SHP77 treated with DMSO at 0.1 percent for 48 hours (cell line): ENCODE data around the gene SUSD1.
"Not testable (repeated sequence)": the region's sequence is repeated elsewhere in the genome, so short reads cannot be mapped to it uniquely, and the experiment has no call there.

ENCODE experiments used
- DNase-seq: peaks from one replicate; lab custom pipeline; 2025; lab: John Stamatoyannopoulos, UW

The SUSD1 gene

DNA sequence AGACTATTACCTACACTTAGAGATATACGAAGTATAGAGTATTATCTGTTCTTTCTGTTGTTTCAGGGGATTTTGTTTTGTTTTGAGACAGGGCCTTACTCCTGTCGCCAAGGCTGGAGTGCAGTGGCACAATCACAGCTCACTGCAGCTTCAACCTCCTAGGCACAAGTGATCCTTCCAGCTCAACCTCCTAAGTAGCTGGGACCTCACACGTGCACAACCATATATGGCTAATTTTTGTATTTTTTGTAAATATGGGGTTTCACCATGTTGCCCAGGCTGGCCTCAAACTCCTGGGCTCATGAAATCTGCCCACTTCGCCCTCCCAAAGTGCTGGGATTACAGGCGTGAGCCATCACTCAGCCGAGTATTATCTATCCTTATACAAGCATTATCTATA is 45.9 kb downstream of the SUSD1 start:
- no peak for DNase-seq

DNA sequence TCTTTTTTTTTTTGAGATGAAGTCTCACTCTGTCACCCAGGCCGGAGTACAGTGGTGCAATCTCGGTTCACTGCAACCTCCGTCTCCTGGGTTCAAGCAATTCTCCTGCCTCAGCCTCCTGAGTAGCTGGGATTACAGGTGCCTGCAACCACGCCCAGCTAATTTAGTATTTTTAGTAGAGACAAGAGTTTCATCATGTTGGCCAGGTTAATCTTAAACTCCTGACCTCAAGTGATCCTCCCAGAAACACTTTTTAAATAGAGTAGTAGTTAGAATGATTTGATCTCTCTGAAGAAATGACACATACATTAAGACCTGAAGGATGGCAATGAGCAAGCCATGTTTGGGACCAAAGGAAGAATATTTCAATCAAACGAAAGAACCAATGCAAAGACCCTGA is 46.7 kb downstream of the SUSD1 start:
- not testable (repeated sequence) for DNase-seq

DNA sequence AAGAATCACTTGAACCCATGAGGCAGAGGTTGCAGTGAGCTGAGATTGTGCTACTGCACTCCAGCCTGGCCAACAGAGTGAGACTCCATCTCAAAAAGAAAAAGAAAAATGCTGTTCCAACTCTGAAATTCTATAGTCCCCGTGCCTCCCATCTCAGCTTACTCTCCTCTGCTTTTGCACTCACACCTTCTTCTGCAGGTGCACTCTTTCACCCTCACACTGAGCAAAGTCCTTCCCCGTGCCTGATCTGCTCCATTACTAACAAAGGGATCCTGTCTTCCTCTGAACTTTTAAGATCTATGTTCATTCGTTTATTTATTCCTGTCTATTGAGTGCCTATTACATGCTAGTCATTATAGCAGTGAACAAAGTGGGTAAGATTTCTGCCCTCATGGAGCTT is 47.8 kb downstream of the SUSD1 start:
- no peak for DNase-seq

DNA sequence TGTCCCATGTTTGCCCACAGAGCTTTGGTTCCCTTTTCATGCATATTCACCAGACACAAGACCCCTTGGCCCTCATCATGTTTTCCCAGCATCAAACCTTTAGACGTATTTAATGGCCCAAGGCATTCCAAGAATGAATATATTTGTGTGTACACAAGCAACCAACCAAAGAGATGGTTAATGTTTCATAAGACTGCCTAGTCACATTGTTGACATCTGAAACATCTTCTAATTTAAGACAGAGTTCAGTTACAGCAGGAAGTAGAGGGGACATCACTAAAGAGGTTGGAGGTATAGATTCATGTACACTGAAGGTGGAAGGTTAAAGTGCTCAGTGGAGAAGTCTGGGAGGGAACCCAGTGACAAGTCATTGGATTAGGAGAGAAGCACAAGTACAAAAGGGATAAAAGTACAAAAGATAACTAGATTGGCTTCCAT is 49.1 kb downstream of the SUSD1 start:
- DNase-seq, result no peak

DNA sequence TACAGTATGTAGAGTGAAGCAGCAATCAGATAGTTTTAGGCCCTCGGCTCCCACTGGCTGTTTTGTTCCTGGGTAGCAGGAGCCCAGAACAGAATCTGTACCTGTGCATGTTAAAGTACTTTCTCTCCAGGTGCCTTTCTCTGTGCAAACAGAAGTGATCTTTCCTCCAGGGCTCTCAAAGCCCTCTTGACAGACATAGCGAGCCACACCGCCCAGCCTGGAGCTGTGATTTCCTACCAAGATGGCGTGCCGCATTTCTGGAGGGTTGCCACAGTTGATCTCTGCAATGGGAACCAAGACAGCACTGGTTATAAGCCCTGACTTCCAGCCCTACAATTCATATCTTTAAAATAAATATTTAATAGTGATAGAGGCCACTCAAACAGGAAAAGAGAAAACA is 50.9 kb downstream of the SUSD1 start:
- no peak for DNase-seq

DNA sequence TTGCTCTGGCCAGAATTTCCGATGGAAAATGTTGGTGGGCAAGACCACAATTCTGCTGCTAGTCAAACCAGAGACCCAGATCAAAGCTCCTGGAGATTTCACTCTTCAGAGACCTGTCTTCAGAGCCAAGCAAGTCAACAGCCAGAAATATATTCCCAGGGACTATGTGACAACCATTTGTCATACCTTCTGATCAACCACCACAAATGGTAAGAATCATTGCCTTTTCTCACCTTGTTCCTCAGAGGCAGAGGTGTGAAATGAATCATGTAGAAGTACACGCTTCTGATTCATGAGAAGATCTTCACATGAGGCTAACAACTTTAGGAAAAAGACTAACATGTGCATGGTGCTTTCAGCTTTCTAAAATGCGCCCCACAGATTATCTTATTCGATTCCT is 53.5 kb downstream of the SUSD1 start:
- DNase-seq, result no peak

DNA sequence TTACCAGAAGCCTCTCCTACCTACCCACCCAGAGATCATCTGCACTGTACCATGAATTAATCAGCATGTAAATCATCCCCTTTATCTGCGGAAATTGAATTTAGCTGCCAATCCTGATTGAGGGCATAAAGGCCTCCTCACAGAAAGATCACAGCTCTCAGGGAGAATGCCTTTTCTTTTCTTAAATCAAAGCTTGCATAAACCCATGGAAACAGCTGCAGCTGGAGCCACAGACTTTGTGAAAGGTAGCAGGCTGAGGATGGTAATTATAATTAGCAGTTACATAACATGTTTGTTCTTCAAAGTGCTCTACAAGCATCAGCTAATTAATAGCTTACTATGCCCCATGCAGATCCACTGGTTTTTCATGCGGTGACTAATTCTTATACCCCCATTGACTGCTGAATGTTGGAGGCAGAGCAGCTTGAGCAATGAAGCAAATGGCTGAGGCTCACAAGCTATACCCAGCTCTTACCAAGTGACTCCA is 54.6 kb downstream of the SUSD1 start:
- no peak for DNase-seq

DNA sequence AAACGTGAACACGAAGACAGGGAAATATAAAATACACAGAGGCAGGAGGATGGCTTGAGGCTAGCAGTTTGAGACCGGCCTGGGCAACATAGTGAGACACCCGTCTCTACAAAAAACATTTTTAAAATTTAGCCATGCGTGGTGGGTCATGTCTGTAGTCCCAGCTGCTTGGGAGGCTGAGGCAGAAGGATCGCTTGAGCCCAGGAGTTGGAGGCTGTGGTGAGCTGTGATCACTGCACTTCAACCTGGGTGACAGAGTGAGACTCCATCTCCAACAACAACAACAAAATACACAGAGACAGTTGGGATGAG is 55.1 kb downstream of the SUSD1 start:
- no peak for DNase-seq

DNA sequence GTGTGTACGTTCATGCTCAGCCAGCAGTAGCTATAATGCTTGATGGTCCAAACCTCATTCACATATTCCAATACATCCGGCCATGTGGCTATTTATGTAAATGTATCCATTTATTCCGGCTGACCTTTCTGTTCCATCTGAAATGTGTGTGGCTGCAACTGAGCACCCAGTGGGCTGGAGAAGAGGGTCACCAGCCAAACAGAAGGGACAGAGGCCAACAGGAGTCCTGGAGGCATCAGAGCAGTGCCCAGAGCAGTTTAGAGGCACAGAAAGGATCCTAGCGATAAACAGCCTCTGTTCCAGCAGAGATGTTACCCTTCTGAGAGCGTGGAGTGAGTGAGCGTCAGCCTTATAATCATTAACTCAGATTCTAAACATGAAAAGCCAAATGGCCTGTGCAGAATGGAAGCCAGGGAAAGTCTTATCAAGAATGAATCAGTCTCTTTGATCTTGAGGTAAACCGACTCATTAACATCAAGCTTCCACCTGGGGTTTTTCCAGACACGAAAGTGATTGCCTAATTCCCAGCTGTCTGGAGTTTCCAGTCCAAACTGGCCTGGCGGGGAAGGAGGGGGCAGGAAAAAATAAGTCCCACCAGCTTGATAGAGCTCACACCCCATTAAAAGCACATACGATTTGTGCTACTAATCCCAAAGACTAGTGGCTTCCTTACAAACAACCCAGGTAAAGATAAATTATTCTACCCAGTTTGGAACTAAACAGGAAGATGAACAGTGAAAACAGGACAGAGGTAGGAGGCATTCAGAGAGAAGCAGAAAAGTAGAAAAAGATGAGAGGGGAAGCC is 55.7 kb downstream of the SUSD1 start:
- DNase-seq, result no peak

DNA sequence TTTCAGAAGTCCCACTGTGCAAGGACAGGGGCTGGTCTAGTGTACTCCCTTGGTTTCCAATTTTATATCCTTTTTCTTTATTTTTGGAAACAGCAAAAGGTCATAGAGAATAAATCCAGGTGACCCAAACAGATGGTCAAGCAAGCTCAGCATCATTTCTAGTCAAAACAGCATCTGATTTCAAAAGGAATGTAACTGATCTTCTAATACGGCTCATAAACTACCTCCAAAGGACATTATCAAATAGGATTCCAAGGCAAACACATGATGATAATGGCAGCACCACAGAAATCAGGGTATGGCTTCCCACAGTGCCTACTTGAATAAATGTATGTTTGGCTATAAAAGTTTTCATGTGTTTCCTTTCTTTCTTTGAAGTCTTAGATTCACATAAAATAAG is 57.1 kb downstream of the SUSD1 start:
- DNase-seq, result no peak

DNA sequence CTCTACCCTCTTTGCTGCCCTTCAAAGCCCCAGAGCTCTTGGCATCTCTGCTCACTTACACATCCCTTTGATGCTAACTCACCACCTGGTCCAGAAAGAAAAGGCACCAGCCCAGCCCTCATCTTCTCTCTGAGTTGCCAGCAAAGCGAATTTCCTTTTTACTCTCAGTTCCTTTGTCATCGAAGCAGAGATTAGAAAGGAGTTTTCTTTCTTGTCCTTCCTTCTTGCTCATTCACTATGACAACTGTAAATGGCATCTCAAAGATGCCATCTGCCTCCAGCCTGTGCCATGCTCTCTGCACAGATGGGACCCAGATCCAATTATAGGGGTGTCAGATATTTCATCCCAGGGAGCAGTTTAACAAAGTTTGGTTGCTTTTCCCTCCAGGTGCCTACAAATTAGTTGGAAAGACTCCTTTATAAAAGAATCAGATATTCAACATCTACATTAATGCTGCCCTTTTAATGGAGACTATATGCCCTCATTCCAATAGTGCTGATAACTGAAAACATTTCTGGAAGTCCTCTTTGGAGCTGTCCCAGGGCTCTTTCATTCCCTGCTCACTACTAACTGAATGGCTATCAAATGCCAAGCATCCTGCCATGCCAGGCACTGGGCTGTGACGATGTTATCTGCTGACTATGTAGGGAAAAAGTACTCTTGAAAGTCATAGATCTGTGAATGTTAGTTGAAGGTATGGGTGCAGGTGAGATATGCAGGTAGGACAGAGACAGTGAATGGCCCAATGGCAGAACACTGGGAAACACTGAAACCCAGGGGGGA is 58.9 kb downstream of the SUSD1 start:
- no peak for DNase-seq

DNA sequence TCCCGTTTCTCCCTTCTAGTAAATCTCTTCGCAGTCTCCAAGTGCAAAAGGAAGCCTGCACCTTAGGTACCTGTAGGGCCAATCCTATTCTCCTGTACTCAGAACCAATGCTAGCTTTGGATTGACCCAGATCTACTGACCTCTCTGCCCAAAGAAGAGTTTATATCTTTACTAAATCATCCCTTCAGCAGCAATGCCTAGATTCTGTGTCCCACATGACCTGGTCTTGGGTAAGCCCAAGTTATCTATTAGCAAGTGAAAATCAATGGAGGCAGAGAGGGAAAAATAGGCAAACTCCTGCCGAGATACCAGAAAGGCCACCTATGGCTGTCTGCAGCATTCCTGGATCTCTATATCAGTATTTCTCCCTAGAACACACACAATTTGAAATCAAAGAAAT is 60.0 kb downstream of the SUSD1 start:
- DNase-seq, result no peak

DNA sequence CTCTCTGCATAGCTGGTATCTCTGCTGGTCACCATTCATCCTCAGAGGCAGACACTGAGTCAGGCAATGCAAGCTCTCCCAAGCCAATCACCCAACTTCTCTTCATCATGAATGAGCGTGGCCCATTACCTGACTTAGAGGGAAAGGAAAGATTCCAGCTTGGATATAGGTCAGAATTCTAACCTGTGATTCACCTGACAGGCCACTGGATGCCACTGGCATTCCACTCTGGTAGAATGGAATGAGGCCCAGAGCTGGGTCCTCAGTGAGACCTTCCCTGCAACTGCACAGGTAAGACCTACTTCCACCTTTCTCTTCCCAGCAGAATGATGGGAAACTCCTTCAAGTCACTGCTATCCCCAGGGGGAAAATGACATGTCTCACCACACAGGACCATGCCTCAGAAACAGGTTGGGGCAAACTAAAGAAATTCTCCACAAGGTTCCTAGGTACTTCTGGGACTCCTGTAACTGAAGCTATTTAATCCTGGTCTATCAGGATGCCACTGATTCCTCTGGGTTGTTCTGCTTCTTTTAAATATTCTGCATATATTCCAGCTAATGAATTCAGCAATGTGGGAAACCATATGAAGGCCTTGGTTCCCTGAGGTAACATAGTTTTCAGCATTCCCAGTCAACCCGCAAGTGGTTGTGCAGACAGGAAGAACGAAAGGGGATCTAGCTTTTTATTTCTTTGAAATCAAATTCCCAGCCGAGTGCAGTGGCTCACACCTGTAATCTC is 62.0 kb downstream of the SUSD1 start:
- no peak for DNase-seq

DNA sequence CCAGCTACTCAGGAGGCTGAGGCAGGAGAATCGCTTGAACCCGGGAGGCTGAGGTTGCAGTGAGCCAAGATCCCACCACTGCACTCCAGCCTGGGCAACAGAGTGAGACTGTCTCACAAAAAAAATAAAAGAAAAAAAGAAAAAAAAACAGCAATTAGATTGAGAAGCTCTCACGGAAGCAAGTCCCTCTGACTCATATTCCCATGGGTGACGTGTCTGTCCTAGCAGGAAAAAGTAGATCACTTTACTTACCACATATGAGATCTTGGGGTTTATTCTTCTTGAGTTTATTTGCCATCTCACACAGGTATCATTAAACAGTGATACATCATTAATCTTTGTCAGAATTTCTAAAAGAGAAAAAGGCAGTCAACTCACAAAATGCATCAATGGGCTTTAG is 62.6 kb downstream of the SUSD1 start:
- no peak for DNase-seq

DNA sequence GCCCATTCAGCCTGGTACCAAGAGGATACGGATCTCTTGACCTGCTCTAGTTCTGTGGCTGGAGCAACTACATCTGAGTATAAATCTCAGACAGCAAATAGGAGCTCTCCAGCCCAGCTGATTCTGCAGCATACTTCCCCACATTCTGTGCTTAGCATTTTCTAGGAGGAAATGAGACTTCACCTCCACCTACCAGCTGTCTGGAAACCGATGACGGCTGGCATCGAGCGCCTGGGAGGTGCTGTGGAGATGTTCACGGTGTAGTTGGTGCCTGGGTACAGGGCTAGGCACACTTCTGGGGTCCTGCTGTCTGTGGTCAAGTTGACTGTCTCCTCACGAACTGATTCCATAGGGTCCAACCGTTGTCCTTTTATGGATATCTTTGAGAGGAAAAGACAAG is 63.6 kb downstream of the SUSD1 start:
- no peak for DNase-seq

DNA sequence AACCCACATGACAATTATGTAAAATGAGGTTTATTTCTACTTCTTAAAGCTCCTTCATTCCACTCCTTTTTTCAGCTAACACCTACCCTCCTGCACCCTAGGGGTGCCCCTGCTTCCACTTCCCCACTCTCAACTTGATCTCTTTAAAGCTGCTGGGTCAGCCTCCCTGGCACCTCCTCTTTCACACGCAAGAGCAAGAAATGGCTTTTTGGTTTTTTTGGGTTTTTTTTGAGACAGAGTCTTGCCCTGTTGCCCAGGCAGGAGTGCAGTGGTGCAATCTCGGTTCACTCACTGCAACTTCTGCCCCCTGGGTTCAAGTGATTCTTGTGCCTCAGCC is 64.4 kb downstream of the SUSD1 start:
- DNase-seq, result no peak

DNA sequence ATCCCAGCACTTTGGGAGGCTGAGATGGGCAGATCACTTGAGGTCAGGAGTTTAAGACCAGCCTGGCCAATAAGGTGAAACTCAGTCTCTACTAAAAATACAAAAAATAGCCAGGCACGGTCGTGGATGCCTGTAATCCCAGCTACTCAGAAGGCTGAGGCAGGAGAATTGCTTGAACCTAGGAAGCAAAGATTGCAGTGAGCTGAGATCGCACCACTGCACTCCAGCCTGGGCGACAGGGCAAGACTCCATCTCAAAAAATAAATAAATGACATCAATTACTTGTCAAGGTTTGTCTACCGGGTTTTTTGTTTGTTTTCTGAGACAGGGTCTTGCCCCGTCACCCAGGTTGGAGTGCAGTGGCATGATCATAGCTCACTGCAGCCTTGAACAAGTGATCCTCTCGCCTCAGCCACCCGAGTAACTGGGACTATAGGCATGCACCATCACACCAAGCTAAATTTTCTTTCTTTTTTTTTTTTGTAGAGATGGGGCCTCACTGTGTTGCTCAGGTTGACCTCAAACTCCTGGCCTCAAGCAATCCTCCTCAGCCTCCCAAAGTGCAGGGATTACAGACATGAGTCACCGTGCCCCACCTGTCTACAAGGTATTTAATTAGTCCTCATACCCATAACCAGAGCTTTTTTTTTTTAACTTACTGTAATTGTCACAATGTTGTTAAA is 64.9 kb downstream of the SUSD1 start:
- no peak for DNase-seq

DNA sequence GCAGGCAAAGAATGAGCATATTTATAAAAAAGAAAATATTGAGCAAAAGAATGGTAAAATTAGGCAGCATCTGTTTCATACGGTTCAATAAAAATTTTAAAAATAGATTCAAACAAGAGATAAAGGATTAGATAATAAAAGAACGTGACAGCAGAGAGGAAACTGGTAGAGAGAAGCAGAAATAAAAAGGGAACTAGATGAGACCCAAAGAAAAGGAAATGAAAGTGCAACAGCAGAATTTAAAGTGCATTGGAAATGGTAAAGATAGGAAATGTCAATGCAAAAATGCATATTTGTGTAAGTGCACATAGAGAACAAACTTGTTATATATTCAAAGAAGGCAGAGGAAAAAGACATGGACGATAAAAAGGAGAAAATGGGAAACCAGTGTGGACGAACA is 70.2 kb downstream of the SUSD1 start:
- no peak for DNase-seq

DNA sequence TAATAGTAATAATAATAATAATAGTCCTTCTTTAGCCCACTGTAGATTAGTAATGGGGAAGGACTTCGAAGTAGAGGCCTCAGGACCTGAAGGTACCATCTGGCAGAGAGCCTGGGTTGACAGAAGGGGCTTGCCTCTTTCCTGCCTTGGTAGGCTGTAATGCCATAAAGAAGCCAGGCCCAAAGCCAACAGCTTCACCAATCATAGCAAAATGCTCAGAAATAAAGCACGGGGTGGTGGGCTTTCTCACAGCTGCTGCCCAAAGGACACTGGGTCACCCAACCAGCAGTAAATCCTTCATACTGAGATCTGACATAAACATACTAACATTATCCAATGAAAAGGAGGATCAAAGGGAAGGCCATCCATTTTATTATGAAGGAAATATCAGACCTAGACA is 70.7 kb downstream of the SUSD1 start:
- DNase-seq, result no peak

DNA sequence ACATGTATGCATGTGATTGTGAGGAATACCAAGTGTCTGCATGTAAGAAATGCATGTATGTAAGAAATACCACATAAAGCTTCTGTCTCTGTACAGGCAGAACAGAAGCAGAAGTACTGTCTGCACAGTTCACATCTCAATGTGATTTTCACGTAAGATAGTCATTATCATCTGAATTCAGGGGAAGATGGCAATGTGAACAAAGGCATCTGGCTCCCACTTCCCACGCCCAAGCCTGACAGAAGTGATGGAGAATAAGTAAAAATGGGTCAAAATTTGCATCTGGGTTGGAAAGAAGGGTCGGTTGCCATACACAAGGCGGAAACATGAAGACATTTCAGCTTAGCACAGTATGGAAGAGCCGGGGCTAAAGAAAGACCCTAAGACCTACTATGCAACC is 71.7 kb downstream of the SUSD1 start:
- DNase-seq, result no peak

DNA sequence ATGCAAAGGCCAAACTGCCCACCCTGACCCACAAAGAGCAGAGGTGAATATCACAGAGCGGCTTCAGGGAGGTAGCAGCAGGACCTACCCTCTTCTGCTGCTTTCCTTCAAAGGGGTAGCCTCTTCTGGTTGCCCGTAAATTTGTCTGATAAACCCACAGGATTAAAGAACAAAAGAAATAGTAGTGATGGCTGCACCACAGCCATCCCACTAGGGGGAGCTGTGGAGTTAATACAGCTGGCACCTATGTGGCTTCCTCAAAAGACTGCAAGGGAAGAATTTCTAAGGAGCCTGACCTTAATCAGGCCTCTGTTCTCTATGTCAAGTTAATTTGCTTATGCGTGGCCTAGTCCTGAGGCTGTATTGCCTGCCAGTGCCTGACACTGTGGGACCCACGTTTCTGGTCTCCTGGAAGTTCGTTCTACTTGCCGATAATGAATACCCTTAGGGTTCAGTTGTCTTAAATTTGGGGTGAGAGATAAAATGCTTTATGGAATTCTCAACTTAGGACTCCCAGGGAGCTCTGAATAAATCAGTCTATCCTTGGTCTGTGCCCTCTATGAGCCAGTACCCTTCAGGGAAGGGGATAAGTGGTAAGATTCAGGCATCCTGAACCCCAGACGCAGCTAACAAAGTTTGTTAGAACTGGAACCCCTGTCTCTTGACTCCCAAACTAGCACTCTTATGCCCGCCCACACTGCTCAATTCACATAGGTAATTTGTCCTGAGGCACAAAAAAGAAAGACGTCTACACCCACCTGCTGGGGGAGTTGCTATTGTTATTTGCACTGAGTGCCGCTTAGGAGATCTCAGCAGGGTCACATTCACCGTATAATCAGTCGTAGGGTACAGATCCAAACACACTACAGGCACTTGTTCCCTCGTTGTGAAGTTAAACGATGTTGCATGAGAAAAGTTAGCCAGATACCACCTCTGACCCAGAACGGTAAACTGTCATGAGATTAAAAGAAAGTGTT is 77.1 kb downstream of the SUSD1 start:
- DNase-seq, result peak; percentile 24
